Endodermal cell (in vitro differentiated cells): ENCODE measurements around the gene MSL2. TPM values are rescaled to one million over a fixed set of nuclear protein-coding genes. Genes with fewer than 3 reads are reported as not detected.
"Not testable (repeated sequence)": the region's sequence is repeated elsewhere in the genome, so short reads cannot be mapped to it uniquely, and the experiment has no call there.

Experiments
- DNase-seq: peaks from one replicate; pipeline ENCODE4 v3.0.0-alpha.2; 2017
- H3K27ac ChIP-seq: 2 replicates; pipeline ENCODE4 v1.5.1; 2013; ENCODE audit warnings: mild to moderate bottlenecking, low read depth, low read length, moderate library complexity
- H3K27me3 ChIP-seq: 2 replicates; pipeline ENCODE4 v1.6.1; 2013; ENCODE audit warnings: mild to moderate bottlenecking, low read length, moderate library complexity; ENCODE audit not compliant: insufficient read depth, control insufficient read depth, poor library complexity, severe bottlenecking
- H3K36me3 ChIP-seq: 2 replicates; pipeline ENCODE4 v1.7.0; 2013; ENCODE audit warnings: mild to moderate bottlenecking, low read length, moderate library complexity; ENCODE audit not compliant: control insufficient read depth, insufficient read depth
- H3K4me1 ChIP-seq: one replicate; pipeline ENCODE4 v1.7.0; 2013; ENCODE audit warnings: low read length; ENCODE audit not compliant: control insufficient read depth, insufficient read depth
- H3K4me3 ChIP-seq: 2 replicates; pipeline ENCODE4 v1.5.1; 2013; ENCODE audit warnings: mild to moderate bottlenecking, low read length, moderate library complexity
- H3K9ac ChIP-seq: 2 replicates; pipeline ENCODE4 v1.6.1; 2013; ENCODE audit warnings: mild to moderate bottlenecking, low read length, moderate library complexity; ENCODE audit not compliant: poor library complexity, severe bottlenecking; ENCODE audit errors: extremely low read depth
- H3K9me3 ChIP-seq: 2 replicates; pipeline ENCODE4 v1.6.1; 2013; ENCODE audit warnings: mild to moderate bottlenecking, low read length, moderate library complexity; ENCODE audit not compliant: control insufficient read depth
- H3K27ac Mint-ChIP-seq: 2 replicates; pipeline ENCODE4 v1.8.0; 2020; ENCODE audit warnings: mixed read lengths
- H3K27me3 Mint-ChIP-seq: 2 replicates; pipeline ENCODE4 v1.8.0; 2021; ENCODE audit warnings: mild to moderate bottlenecking, mixed read lengths; ENCODE audit not compliant: insufficient read depth
- H3K36me3 Mint-ChIP-seq: 2 replicates; pipeline ENCODE4 v1.8.0; 2020; ENCODE audit warnings: low read depth, mixed read lengths
- H3K4me1 Mint-ChIP-seq: 2 replicates; pipeline ENCODE4 v1.8.0; 2020; ENCODE audit warnings: mixed read lengths
- H3K4me3 Mint-ChIP-seq: 2 replicates; pipeline ENCODE4 v1.8.0; 2020; ENCODE audit warnings: mild to moderate bottlenecking, moderate library complexity, mixed read lengths
- H3K9me3 Mint-ChIP-seq: 2 replicates; pipeline ENCODE4 v1.8.0; 2020; ENCODE audit warnings: mild to moderate bottlenecking, mixed read lengths
- CTCF ChIP-seq: fragments of 200-600 bp; sonication (generic); conservative IDR thresholded peaks from 2 replicates; pipeline ENCODE4 v1.5.0; 2021; ENCODE audit warnings: antibody characterized with exemption, mild to moderate bottlenecking
- WGBS, 2 experiments: methylation state at CpG; one replicate each; pipeline versions ENCODE4 v1.1.5 to v1.1.7; 2013; ENCODE audit warnings: missing lambda C conversion rate in 2 of 2, mixed read lengths in 1 of 2; ENCODE audit not compliant: insufficient coverage in 1 of 2, insufficient read length in 1 of 2; 5-methylcytosine and 5-hydroxymethylcytosine counted together
- total RNA-seq, 2 donors: library from RNA; stranded (reverse); fragmentation: NEBNext Ultra II Directional in 1 of 2; extraction: Animal tissue kit (Norgen Biotek cat#: 25700) in 1 of 2; gene quantifications; 2 replicates in 1 of 2; 3 replicates in 1 of 2; pipeline ENCODE4 v1.2.1, GENCODE V29; 2021

MSL2 gene
- total RNA-seq, 2 donors from 2014 or later, result 35.1 to 45.7 TPM

GRCh38 chr3:136194409-136195257, 1.5 kb downstream of the MSL2 start:
- H3K4me1 Mint-ChIP-seq, result peaks cover 35% of the 10 kb centered on the region
- Histone ChIP-seq H3K27me3 (no peaks in the 10 kb centered on the region), H3K4me1 (peaks cover 8% of the 10 kb centered on the region), H3K36me3 (peaks cover 8% of the 10 kb centered on the region), H3K4me3 (peak overlapping the region; percentile 100), H3K9ac (peak overlapping the region; percentile 94), H3K27ac (peak overlapping the region; percentile 99), H3K9me3 (peaks cover 8% of the 10 kb centered on the region)
- H3K36me3 Mint-ChIP-seq, result peaks cover 12% of the 10 kb centered on the region
- H3K27ac Mint-ChIP-seq, result peak overlapping the region; percentile 96
- 0% methylated on average over 36 to 47 of the region's 47 CpGs for WGBS, 2 experiments
- peak; percentile 69 for DNase-seq
- peaks cover 9% of the 10 kb centered on the region for H3K9me3 Mint-ChIP-seq
- peak; percentile 21 for TF ChIP-seq CTCF
- H3K4me3 Mint-ChIP-seq, result peak overlapping the region; percentile 89
- no peaks in the 10 kb centered on the region for H3K27me3 Mint-ChIP-seq

GRCh38 chr3:136193278-136194054, 2.7 kb downstream of the MSL2 start:
- H3K27me3 ChIP-seq, result no peaks in the 10 kb centered on the region
- H3K36me3 ChIP-seq, result peaks cover 8% of the 10 kb centered on the region
- peaks cover 12% of the 10 kb centered on the region for H3K36me3 Mint-ChIP-seq
- peak overlapping the region; percentile 100 for H3K4me3 ChIP-seq
- H3K27ac Mint-ChIP-seq, result peak overlapping the region; percentile 28
- peaks cover 5% of the 10 kb centered on the region for H3K9me3 ChIP-seq
- no peak for DNase-seq
- no peak overlapping the region for H3K27ac ChIP-seq
- peaks cover 5% of the 10 kb centered on the region for H3K9me3 Mint-ChIP-seq
- no peaks in the 10 kb centered on the region for H3K27me3 Mint-ChIP-seq
- no peak for TF ChIP-seq CTCF
- H3K9ac ChIP-seq, result peak overlapping the region; percentile 94
- peak overlapping the region; percentile 89 for H3K4me3 Mint-ChIP-seq
- WGBS, 2 experiments, result 4 to 8% methylated on average over 2 to 4 of the region's 6 CpGs
- H3K4me1 ChIP-seq, result peaks cover 11% of the 10 kb centered on the region
- H3K4me1 Mint-ChIP-seq, result peaks cover 38% of the 10 kb centered on the region

GRCh38 chr3:136192831-136193230, 3.3 kb downstream of the MSL2 start:
- Histone ChIP-seq H3K9ac (peak overlapping the region; percentile 94), H3K27me3 (no peaks in the 10 kb centered on the region), H3K4me1 (peaks cover 14% of the 10 kb centered on the region), H3K9me3 (no peaks in the 10 kb centered on the region), H3K36me3 (peaks cover 8% of the 10 kb centered on the region), H3K27ac (no peak overlapping the region), H3K4me3 (peak overlapping the region; percentile 100)
- no peak overlapping the region for H3K27ac Mint-ChIP-seq
- no peak for DNase-seq
- H3K4me3 Mint-ChIP-seq, result peak overlapping the region; percentile 89
- WGBS, 2 experiments, result 67% methylated on average over 1 of the region's 2 CpGs; no CpG with 5 or more reads in 1 of the 2 experiments
- H3K36me3 Mint-ChIP-seq, result peaks cover 12% of the 10 kb centered on the region
- H3K9me3 Mint-ChIP-seq, result no peaks in the 10 kb centered on the region
- no peaks in the 10 kb centered on the region for H3K27me3 Mint-ChIP-seq
- H3K4me1 Mint-ChIP-seq, result peaks cover 45% of the 10 kb centered on the region
- no peak for TF ChIP-seq CTCF

GRCh38 chr3:136192195-136192594, 3.9 kb downstream of the MSL2 start:
- H3K27ac Mint-ChIP-seq, H3K9ac ChIP-seq, DNase-seq: not testable (repeated sequence)

More at GRCh38 chr3:136192195-136192594, 3.9 kb downstream of the MSL2 start:
- H3K4me3 ChIP-seq, result peak overlapping the region; percentile 100
- H3K27ac ChIP-seq, H3K9me3 ChIP-seq, H3K9me3 Mint-ChIP-seq, H3K27me3 ChIP-seq, H3K27me3 Mint-ChIP-seq, H3K4me1 ChIP-seq, H3K36me3 ChIP-seq: not testable (repeated sequence)
- Mint-ChIP-seq H3K36me3 (peaks cover 12% of the 10 kb centered on the region), H3K4me1 (peaks cover 44% of the 10 kb centered on the region), H3K4me3 (peak overlapping the region; percentile 89)
- WGBS, 2 experiments, result 84 to 95% methylated on average over 5 to 6 of the region's 6 CpGs
